ENCODE data around the gene NEK3.
"Not testable (repeated sequence)": the region's sequence is repeated elsewhere in the genome, so short reads cannot be mapped to it uniquely, and the experiment has no call there.

Gene NEK3, protein sequence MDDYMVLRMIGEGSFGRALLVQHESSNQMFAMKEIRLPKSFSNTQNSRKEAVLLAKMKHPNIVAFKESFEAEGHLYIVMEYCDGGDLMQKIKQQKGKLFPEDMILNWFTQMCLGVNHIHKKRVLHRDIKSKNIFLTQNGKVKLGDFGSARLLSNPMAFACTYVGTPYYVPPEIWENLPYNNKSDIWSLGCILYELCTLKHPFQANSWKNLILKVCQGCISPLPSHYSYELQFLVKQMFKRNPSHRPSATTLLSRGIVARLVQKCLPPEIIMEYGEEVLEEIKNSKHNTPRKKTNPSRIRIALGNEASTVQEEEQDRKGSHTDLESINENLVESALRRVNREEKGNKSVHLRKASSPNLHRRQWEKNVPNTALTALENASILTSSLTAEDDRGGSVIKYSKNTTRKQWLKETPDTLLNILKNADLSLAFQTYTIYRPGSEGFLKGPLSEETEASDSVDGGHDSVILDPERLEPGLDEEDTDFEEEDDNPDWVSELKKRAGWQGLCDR

GRCh38 chr13:52159159-52159982 lies at the start of gene NEK3:
TSS of gene NEK3 (minus strand) at chr13:52159597. CDS start at chr13:52156191, 3,406 bp downstream.
- peaks cover 30% of the 10 kb centered on the region for H3K27me3 ChIP-seq
- no peak within 1 kb of the TSS for H3K27ac ChIP-seq
- TF ChIP-seq, protein P1, sequence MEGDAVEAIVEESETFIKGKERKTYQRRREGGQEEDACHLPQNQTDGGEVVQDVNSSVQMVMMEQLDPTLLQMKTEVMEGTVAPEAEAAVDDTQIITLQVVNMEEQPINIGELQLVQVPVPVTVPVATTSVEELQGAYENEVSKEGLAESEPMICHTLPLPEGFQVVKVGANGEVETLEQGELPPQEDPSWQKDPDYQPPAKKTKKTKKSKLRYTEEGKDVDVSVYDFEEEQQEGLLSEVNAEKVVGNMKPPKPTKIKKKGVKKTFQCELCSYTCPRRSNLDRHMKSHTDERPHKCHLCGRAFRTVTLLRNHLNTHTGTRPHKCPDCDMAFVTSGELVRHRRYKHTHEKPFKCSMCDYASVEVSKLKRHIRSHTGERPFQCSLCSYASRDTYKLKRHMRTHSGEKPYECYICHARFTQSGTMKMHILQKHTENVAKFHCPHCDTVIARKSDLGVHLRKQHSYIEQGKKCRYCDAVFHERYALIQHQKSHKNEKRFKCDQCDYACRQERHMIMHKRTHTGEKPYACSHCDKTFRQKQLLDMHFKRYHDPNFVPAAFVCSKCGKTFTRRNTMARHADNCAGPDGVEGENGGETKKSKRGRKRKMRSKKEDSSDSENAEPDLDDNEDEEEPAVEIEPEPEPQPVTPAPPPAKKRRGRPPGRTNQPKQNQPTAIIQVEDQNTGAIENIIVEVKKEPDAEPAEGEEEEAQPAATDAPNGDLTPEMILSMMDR (IDR thresholded peaks at IDR 0.05), result no peak
- peak within 1 kb of the TSS; percentile 70 to 72 for H3K4me3 ChIP-seq (ENCODE audit: low read depth in 1 of 2, low read length in 1 of 2)
- peaks cover 11 to 19% of the 10 kb centered on the region in 2 experiments for H3K4me1 ChIP-seq (ENCODE audit: control insufficient read depth in 1 of 2, insufficient read depth in 1 of 2, low read depth in 1 of 2, low read length in 1 of 2)
- no peaks in the 10 kb centered on the region for H3K36me3 ChIP-seq
- H3K9me3 ChIP-seq, result no peaks in the 10 kb centered on the region

- H3K27ac ChIP-seq; H3K4me3 ChIP-seq (ENCODE audit: low read depth in 1 of 2, low read length in 1 of 2); H3K4me1 ChIP-seq (ENCODE audit: control insufficient read depth in 1 of 2, insufficient read depth in 1 of 2, low read depth in 1 of 2, low read length in 1 of 2); H3K36me3 ChIP-seq; H3K27me3 ChIP-seq; H3K9me3 ChIP-seq: not testable (repeated sequence)
Measured at GRCh38 chr13:52208384-52208783, 49.0 kb upstream of the NEK3 start.

GRCh38 chr13:52207896-52208295 lies 48.5 kb upstream of the NEK3 start:
- H3K27me3 ChIP-seq; H3K27ac ChIP-seq; H3K4me1 ChIP-seq (ENCODE audit: control insufficient read depth in 1 of 2, insufficient read depth in 1 of 2, low read depth in 1 of 2, low read length in 1 of 2); H3K36me3 ChIP-seq; H3K4me3 ChIP-seq (ENCODE audit: low read depth in 1 of 2, low read length in 1 of 2); H3K9me3 ChIP-seq: not testable (repeated sequence)

DNA sequence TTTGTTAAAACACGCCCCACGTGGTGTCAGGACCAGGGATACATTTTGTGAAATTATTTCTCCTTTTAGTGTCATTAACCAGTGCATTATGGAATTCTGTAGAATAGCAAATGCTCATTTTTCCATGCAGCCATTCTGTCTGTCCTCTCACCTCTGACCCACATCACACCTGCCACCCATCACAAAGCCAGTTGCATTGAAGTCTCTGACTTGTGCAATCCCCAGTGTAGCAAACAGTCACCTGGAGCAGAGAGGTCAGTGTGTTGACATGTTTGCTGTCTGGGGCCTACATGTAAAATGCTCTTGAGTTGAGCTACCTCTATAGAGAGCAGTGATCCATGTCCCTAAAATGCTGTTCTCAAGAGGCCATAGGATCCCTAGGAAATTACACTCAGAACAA lies 47.9 kb upstream of the NEK3 start:
- H3K27ac ChIP-seq; H3K4me1 ChIP-seq (ENCODE audit: control insufficient read depth in 1 of 2, insufficient read depth in 1 of 2, low read depth in 1 of 2, low read length in 1 of 2); H3K4me3 ChIP-seq (ENCODE audit: low read depth in 1 of 2, low read length in 1 of 2); H3K9me3 ChIP-seq; H3K36me3 ChIP-seq; H3K27me3 ChIP-seq: not testable (repeated sequence)

GRCh38 chr13:52204546-52204945 lies 45.1 kb upstream of the NEK3 start:
- H3K27ac ChIP-seq; H3K4me1 ChIP-seq (ENCODE audit: control insufficient read depth in 1 of 2, insufficient read depth in 1 of 2, low read depth in 1 of 2, low read length in 1 of 2); H3K4me3 ChIP-seq (ENCODE audit: low read depth in 1 of 2, low read length in 1 of 2); H3K36me3 ChIP-seq; H3K9me3 ChIP-seq; H3K27me3 ChIP-seq: not testable (repeated sequence)

DNA sequence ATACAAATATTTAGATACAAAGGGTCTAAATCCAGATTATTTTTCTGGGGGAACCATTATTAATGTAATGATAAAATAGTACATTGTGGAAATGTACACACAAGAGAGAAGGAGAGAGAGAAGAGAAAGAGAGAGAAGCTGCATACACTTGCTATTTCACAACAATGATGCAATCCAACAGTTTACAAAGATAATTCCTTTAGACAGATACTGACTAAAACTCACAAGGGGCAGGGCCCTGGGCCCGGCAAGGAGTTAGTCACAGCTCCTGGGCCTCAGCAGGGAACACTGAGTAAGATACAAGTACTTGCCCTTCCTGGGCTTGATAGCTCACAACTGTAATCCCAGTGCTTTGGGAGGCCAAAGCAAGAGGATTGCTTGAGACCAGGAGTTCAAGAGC lies 44.5 kb upstream of the NEK3 start:
- H3K4me3 ChIP-seq (ENCODE audit: low read depth in 1 of 2, low read length in 1 of 2); H3K27me3 ChIP-seq; H3K4me1 ChIP-seq (ENCODE audit: control insufficient read depth in 1 of 2, insufficient read depth in 1 of 2, low read depth in 1 of 2, low read length in 1 of 2); H3K36me3 ChIP-seq; H3K9me3 ChIP-seq; H3K27ac ChIP-seq: not testable (repeated sequence)

GRCh38 chr13:52202506-52202905 lies 43.1 kb upstream of the NEK3 start:
- H3K27me3 ChIP-seq; H3K4me3 ChIP-seq (ENCODE audit: low read depth in 1 of 2, low read length in 1 of 2); H3K4me1 ChIP-seq (ENCODE audit: control insufficient read depth in 1 of 2, insufficient read depth in 1 of 2, low read depth in 1 of 2, low read length in 1 of 2); H3K27ac ChIP-seq; H3K9me3 ChIP-seq; H3K36me3 ChIP-seq: not testable (repeated sequence)

DNA sequence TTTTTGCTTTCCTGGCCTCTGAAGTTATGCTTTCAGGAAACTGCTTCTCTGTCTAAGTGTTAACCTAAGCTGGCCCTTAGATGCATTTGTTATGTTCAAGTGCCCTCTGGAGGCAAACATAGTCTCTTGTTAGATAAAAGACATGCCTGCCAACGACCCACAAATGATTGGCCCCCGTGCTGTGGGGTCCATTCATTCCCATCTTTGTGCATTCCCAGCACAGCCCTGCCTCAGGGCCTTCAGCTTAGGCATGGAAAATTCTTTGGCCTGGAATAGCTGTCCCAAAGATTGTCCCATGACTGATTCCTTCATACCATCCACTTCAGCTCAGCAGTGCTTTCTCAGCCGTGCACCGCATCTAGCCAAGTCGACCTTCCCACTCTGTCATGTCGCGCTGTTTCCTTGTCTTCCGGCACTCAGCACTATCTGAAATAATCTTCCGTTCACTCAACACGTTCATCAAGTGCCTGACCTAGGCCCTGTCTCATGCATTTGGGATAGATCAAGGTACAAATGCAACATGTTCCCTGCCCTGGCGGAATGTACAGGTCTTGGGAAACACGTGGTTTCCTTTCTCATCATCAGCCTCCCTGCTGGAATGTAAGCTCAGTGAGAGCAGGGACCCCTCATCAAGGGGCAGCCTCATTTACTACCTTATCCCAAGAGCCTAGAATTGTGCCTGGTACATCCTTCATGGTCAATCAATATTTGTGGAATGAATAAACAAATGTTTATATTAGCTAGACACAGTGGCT lies 42.2 kb upstream of the NEK3 start:
- H3K9me3 ChIP-seq, H3K27ac ChIP-seq, H3K36me3 ChIP-seq: not testable (repeated sequence)

More for the DNA sequence above, 42.2 kb upstream of the NEK3 start:
- not testable (repeated sequence) for H3K27me3 ChIP-seq; H3K4me1 ChIP-seq (ENCODE audit: control insufficient read depth in 1 of 2, insufficient read depth in 1 of 2, low read depth in 1 of 2, low read length in 1 of 2); H3K4me3 ChIP-seq (ENCODE audit: low read depth in 1 of 2, low read length in 1 of 2)
